ENCODE data around the gene CTSW.

The CTSW gene

DNA sequence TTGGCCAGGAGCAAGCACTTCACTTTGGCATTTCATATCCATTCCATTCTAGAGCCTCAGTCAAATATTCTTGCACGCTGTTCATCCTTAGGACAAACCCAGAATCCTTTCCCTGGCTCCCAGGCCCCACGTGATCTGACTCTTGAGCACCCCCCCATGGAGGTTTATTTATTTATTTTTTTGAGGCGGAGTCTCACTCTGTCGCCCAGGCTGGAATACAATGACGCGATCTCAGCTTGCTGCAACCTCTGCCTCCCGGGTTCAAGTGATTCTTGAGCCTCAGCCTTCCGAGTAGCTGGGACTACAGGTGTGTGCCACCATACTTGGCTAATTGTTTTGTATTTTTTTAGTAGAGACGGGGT is 52.9 kb downstream of the CTSW start:
- no peak for DNase-seq
